T follicular helper cell (primary cell): Measurements from ENCODE around the gene PDK3.

Source experiments
- DNase-seq: peaks from one replicate; pipeline ENCODE4 v3.0.0-alpha.2; 2020; ENCODE audit warnings: low read depth

The PDK3 gene

DNA sequence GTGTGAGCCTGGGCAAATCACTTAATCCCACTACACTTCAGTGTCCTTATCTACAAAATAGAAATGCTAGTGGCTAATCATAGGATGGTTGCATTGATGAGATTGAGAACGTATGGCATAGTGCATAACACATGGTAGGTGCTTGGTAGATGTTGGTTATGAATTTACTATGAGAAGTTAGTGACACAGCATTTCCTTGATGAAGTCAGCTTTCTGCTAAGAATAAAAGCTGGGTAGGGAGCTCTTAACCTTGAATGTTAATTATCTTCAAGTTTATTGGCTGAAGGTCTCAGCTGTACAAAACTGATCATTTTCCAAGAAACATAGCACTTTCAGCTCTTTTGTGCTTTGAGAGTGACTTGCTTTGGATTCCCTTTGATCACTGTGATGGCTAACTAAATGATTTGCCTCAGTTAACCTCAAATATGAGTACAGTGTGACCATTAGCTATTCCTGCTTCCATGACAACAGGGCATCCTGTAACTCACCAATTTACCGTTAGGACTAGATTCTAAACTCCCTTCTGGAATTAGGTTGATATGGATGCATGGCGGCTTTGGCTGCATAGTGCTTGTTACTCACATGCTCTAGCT, 17.8 kb downstream of the PDK3 start:
- DNase-seq = no peak

GRCh38 chrX:24483596-24483995, 18.5 kb downstream of the PDK3 start:
- DNase-seq = no peak

DNA sequence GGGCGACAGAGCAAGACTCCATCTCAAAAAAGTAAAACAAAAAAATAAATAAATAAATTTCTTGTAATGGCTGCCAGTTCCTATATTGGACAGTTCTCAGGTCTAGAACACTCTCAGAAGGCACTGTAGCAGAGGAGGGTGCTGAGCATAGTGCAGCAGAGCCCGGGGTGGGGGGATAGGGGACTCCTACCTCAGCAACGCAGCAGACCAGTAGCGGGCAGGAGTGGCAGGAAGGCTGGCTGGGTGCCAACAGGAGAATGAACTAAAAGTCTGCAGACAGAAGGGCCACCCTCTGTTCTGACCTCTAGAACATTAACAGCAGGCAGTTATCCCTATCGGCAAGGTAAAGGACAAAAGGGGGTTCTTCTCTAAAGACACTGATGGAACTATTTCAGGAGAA, 20.2 kb downstream of the PDK3 start:
- DNase-seq = no peak

- DNase-seq = no peak
Measured at GRCh38 chrX:24485976-24486680, 21.0 kb downstream of the PDK3 start.

DNA sequence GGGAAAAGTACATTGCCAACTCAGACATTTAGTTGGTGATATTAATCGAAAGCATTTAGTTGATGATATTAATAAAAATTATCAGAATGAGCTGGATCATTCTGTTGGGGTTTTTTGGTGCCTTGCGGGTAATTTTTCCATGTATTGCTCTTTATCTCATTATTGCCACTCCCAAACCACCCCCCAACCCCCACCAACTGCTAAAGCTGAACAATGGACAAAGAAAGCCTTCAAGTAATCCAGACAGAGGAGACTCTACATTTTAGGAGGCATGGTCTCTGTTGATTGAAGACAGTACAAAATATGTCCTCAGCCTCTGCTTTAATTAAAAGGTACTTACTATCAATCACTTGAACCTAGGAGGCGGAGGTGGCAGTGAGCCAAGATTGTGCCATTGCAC, 22.5 kb downstream of the PDK3 start:
- no peak for DNase-seq

GRCh38 chrX:24491741-24492140, 26.7 kb downstream of the PDK3 start:
- DNase-seq = no peak

GRCh38 chrX:24493740-24494581, 28.9 kb downstream of the PDK3 start:
- DNase-seq = no peak

DNA sequence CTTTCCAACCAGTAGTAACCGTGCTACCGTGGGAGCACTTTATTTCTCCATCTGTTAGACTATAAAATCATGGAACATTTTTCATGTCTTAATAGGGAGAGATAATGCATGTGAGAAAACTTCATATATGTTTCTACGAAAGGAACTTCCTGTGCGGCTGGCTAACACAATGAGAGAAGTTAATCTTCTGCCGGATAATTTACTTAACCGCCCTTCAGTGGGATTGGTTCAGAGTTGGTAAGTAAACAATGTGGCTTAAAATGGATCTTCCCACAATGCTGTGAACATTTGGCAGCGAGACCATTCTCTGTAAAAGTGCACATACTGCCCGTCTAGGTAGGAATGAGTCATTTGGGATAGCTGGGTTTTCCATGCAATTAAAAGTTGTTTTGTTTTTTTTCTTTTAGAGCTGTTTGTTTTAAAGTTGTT, 29.6 kb downstream of the PDK3 start:
- no peak for DNase-seq

DNA sequence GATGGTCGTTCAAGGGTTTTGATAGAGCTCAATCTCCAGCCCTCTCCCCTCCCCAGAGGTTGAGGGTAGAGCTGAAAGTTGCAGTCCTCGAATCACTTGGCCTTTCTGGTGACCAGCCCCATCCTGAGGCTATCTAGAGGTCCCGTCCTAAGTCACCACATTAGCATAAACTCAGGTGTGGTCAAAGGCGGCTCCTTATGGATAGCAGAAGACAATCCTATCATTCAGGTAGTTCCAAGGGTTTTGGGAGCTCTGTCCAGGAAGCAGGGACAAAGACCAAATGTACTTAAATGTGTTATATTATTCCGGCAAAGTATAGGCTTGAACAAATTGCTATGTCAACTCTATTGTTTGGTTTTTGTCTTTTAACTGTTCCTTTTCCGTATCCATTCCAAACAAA, 30.6 kb downstream of the PDK3 start:
- no peak for DNase-seq

- no peak for DNase-seq
Measured at GRCh38 chrX:24498181-24498580, 33.1 kb downstream of the PDK3 start.

DNA sequence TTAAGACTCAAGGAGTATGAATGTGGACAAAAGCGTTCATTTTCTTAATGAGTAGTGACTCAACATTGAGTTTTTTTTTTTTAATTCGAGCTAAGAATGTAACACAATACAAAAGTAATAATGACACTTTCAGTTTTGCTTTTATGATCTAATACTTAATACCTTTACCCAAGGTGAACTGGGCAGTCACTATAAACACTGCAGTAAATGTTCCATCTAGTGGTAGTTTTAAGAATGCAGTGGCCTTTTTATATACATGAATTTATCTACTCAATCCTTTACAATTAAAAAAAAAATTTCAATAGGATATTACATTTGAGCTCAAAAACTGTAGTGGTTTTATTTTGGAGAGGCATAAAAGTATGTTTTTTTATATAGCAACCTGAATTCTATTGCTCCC, 33.9 kb downstream of the PDK3 start:
- no peak for DNase-seq

DNA sequence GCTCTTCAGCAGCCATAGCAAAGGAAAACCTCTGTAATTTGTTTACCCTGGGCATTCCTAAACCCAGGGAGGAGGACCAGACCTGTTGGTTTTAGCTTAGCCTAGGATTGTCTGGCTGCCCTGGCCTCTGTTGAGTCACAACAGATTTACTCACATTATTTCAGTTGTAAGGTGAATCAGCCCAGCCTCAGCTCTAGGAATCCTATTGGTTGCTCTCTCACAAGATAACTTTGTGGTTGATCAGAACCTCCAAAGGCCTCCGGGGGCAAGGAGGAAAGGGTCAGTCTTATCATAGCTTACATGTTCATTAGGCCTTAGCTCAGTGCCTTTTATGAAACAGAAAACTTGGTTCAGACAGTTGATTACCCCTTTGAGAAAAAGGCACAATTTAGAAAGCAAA, 41.0 kb downstream of the PDK3 start:
- DNase-seq = no peak

- no peak for DNase-seq
Measured at GRCh38 chrX:24508375-24508774, 43.3 kb downstream of the PDK3 start.

DNA sequence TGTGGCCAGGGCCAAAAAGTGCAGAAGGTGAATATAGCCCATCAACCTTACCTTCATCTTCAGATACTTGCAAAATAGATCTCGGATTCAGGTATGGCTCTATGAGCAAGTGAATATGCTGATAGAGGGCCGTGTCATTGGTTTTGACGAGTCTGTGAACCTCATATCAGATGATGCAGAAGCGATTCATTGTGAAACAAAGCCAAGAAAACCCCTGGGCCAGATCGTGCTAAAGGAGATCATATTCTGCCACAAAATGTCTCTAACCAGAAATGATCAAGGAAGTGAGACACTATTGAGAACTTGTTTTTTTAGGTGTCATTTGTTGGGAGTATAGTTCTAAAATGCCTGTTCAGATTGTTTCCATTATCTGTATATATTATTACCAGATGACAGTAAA, 48.3 kb downstream of the PDK3 start:
- DNase-seq = no peak

DNA sequence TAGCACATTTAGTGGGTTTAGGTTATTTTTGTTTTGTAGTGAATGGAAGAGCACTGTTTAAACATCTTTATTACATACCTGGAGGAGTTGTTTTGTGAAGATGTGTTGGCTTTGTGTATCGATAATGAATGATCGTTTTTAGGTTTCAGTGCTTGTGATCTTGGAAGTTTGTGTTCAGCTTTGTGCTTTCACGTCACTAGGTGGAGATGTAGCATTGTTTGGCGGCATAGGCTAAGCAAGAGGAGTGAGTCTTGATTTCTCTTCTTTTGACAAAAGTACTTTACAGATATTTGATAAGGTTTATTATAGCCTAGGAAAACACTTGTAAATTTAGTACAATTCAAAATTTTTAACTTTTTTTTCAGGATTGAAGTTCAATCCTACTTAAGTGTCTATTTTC, 50.4 kb downstream of the PDK3 start:
- DNase-seq = no peak

DNA sequence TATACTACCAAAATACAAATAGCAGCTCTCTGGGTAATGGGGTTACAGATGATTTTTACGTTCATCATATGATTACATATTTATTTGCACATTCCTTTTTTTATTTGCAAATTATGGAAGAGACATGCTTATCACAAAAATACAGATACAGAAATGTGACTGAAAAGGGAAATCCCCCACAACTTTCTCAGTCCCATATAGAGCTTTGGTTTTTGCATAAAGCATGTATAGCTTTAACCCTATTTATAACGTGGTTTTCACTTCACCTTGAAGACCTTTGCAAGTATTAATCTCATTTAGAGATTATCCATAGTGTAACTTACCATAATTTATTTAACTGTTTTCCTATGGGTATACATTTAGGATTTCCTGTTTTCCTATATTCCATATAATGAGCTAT, 55.4 kb downstream of the PDK3 start:
- DNase-seq = no peak

- no peak for DNase-seq
Measured at GRCh38 chrX:24525455-24525854, 60.4 kb downstream of the PDK3 start.

- no peak for DNase-seq
Measured at GRCh38 chrX:24526616-24527015, 61.5 kb downstream of the PDK3 start.

- no peak for DNase-seq
Measured at GRCh38 chrX:24528605-24529004, 63.5 kb downstream of the PDK3 start.

GRCh38 chrX:24536551-24536950, 71.5 kb downstream of the PDK3 start:
- no peak for DNase-seq

- DNase-seq = no peak
Measured at GRCh38 chrX:24542756-24543155, 77.7 kb downstream of the PDK3 start.

DNA sequence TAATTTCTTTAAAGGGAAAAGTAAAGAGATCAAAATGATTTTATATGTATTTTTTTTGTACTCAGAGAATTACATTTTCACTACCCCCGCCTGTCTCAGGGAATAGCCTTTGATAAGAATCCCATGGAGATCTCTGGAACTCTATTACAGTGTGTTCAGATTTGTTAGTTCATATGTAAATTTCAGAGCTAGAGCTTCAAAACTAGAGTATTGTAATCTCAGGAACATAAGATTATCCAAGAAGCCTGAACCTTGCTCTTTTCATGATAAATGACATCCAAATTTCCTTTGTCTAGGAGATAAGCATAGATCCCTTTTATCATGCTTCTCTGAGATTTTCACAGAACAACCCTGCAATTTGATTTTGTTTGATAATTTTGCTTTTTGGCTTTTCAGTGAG, 82.9 kb downstream of the PDK3 start:
- no peak for DNase-seq

DNA sequence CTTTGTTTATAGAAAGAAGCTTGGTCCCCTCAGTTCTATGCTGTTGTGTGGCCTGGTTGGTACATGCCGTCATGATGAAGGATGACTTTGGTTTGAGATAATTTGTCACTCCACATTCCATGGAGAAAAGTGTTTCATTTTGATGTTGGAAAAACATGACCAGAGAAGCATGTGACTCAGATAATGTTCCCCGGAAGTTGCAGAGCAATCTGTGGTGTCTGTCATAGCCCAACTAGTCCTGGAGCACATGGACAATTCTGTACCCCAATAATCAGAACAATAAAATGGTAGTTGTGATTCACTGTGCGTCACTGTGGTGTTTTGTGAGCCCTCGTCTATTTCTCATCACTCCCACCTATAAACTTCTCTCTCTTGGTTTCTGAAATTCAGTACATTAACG, 85.1 kb downstream of the PDK3 start:
- no peak for DNase-seq
